GM23248 (cell line): ENCODE results near the gene CRB3. TPM values are rescaled to one million over a fixed set of nuclear protein-coding genes. Genes with fewer than 3 reads are reported as not detected.

Experiments
- DNase-seq: peaks from one replicate; pipeline ENCODE4 v3.0.0-alpha.2; 2015
- H2AFZ ChIP-seq: fragments of 200-600 bp; sonication (generic); 2 replicates; pipeline ENCODE4 v1.6.1; 2016; ENCODE audit warnings: antibody characterized with exemption
- H3F3A ChIP-seq: fragments of 200-600 bp; sonication (generic); 2 replicates; pipeline ENCODE4 v1.6.1; 2016; ENCODE audit warnings: mild to moderate bottlenecking, antibody characterized with exemption, mixed run types; ENCODE audit not compliant: insufficient read depth
- H3K27ac ChIP-seq: fragments of 200-600 bp; sonication (generic); 2 replicates; pipeline ENCODE4 v1.5.1; 2016; ENCODE audit warnings: mild to moderate bottlenecking
- H3K27me3 ChIP-seq: fragments of 200-600 bp; sonication (generic); replicated peaks from 2 replicates; pipeline ENCODE4 v1.6.1; 2016; ENCODE audit warnings: mild to moderate bottlenecking; ENCODE audit not compliant: insufficient read depth
- H3K36me3 ChIP-seq: fragments of 200-600 bp; sonication (generic); 2 replicates; pipeline ENCODE4 v1.6.1; 2016; ENCODE audit warnings: low read depth, mild to moderate bottlenecking
- H3K4me1 ChIP-seq: fragments of 200-600 bp; sonication (generic); 2 replicates; pipeline ENCODE4 v1.6.1; 2016; ENCODE audit warnings: mild to moderate bottlenecking; ENCODE audit not compliant: insufficient read depth
- H3K4me2 ChIP-seq: fragments of 200-600 bp; sonication (generic); one replicate; pipeline ENCODE4 v1.6.1; 2016; ENCODE audit warnings: mild to moderate bottlenecking; ENCODE audit not compliant: unreplicated experiment
- H3K4me3 ChIP-seq: fragments of 200-600 bp; sonication (generic); 2 replicates; pipeline ENCODE4 v1.5.1; 2016; ENCODE audit warnings: mild to moderate bottlenecking
- H3K79me2 ChIP-seq: fragments of 200-600 bp; sonication (generic); 2 replicates; pipeline ENCODE4 v1.6.1; 2016; ENCODE audit warnings: mild to moderate bottlenecking; ENCODE audit not compliant: insufficient read depth
- H3K9ac ChIP-seq: fragments of 200-600 bp; sonication (generic); 2 replicates; pipeline ENCODE4 v1.6.1; 2016; ENCODE audit warnings: mild to moderate bottlenecking
- H3K9me2 ChIP-seq: fragments of 200-600 bp; sonication (generic); 2 replicates; pipeline ENCODE4 v1.6.1; 2016; ENCODE audit warnings: mixed run types, mild to moderate bottlenecking, moderate library complexity; ENCODE audit not compliant: insufficient read depth
- H3K9me3 ChIP-seq: fragments of 200-600 bp; sonication (generic); one replicate; pipeline ENCODE4 v1.6.1; 2017; ENCODE audit warnings: low read depth
- H4K20me1 ChIP-seq: fragments of 200-600 bp; sonication (generic); 2 replicates; pipeline ENCODE4 v1.6.0; 2016; ENCODE audit not compliant: insufficient read depth
- EZH2 ChIP-seq: fragments of 200-600 bp; sonication (generic); IDR thresholded peaks from 2 replicates; pipeline ENCODE4 v1.6.1; 2018; ENCODE audit warnings: antibody characterized with exemption, mild to moderate bottlenecking; ENCODE audit not compliant: insufficient read depth, poor library complexity, severe bottlenecking
- EZH2phosphoT487 ChIP-seq: fragments of 200-600 bp; sonication (generic); IDR thresholded peaks from 2 replicates; pipeline ENCODE4 v1.6.1; 2018; ENCODE audit warnings: antibody characterized with exemption, moderate library complexity, mild to moderate bottlenecking, low read depth; ENCODE audit not compliant: insufficient read depth
- WGBS, 2 experiments: methylation state at CpG; one replicate each; pipeline ENCODE4 v1.1.6; 2015 to 2017; ENCODE audit warnings: low lambda C conversion rate in 2 of 2, low coverage in 1 of 2; ENCODE audit errors: missing lambda C conversion rate in 2 of 2; 5-methylcytosine and 5-hydroxymethylcytosine counted together
- in situ Hi-C: fragments of 300-500 bp; cut with MboI; formaldehyde crosslinking; loops from 2 replicates; pipeline ENCODE4 v1.15.0; 2020
- polyA plus RNA-seq: library from polyadenylated mRNA; unstranded; fragments of >200 nt; fragmentation: Nextera tagmentation; extraction: Ambion mirVana; gene quantifications from 2 replicates; pipeline ENCODE4 v1.2.1, GENCODE V29; 2016
- total RNA-seq: library from RNA; depleted of rRNA; stranded (reverse); fragments of >200 nt; shearing (Covaris generic); gene quantifications from 2 replicates; pipeline ENCODE4 v1.2.3, GENCODE V29; 2014

Gene CRB3
- total and polyA plus RNA-seq, 2 experiments from 2014 or later = not detected

DNA sequence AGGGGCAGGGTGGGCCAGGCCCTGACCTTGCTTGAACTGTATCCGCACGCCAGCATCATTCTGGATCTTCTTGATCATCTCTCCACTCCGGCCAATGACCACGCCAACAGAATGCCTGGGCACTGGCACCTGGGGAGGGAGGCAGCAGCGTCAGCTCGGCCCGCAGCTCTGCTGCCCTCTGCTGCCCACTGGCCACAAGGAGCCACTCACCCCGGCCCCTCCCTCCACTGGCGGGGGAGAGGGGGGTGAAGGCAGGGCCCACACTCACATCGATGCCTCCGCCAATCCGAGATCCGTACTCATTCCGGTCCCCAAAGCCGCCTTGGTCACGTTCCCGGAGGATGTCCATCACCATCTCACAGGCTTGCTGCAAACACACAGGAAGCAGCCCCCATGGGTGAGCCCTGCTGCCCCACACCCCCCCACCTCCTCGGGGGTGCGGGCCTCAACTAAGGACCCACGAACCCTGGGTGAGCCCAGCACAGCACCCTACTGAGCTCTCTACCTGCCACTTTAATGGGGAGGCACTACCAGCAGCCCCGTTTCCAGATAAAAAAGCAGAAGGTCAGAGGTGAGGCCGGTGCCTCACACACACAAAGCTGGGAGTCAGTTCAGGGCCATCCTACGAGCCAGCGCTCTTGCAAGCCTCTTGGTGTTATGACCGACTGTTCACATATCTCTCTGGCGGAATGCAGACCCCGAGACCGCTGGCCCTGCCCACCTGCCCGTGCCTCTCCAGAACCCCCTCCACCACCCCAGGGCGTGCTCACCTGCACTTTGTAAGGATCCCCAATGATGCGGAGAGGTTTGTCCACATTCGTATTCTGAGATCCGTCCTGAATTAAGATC, 46.1 kb upstream of the CRB3 start:
- in situ Hi-C loops = no loop called here
- Histone ChIP-seq H3K4me1 (peaks cover 10% of the 10 kb centered on the region), H3K4me3 (no peak overlapping the region), H3K27me3 (no peaks in the 10 kb centered on the region), H2AFZ (no peak overlapping the region), H3K9me3 (no peaks in the 10 kb centered on the region), H3K9me2 (no peaks in the 10 kb centered on the region), H3K27ac (no peak overlapping the region), H4K20me1 (peaks cover 10% of the 10 kb centered on the region), H3K4me2 (no peak overlapping the region), H3K79me2 (peaks cover 56% of the 10 kb centered on the region), H3K9ac (no peak overlapping the region), H3F3A (no peaks in the 10 kb centered on the region; the same call in 1 of the 2 replicates), H3K36me3 (peaks cover 16% of the 10 kb centered on the region)
- peak; percentile 38 for DNase-seq
- TF ChIP-seq EZH2 (no peak), EZH2phosphoT487 (no peak)
- WGBS, 2 experiments = 87 to 89% methylated on average over 31 to 33 of the region's 33 CpGs

GRCh38 chr19:6418562-6418932, 45.5 kb upstream of the CRB3 start:
- no peak for DNase-seq
- Histone ChIP-seq H3K79me2 (peaks cover 62% of the 10 kb centered on the region), H3K4me1 (peaks cover 12% of the 10 kb centered on the region), H3K9me3 (no peaks in the 10 kb centered on the region), H3K4me2 (no peak overlapping the region), H3K9me2 (no peaks in the 10 kb centered on the region), H2AFZ (no peak overlapping the region), H3K9ac (no peak overlapping the region), H4K20me1 (peaks cover 11% of the 10 kb centered on the region), H3K4me3 (no peak overlapping the region), H3K27ac (no peak overlapping the region), H3K36me3 (peaks cover 12% of the 10 kb centered on the region; the same call in 1 of the 2 replicates), H3F3A (no peaks in the 10 kb centered on the region; the same call in 1 of the 2 replicates), H3K27me3 (no peaks in the 10 kb centered on the region)
- 91 to 95% methylated on average over 18 to 19 of the region's 19 CpGs for WGBS, 2 experiments
- TF ChIP-seq EZH2 (no peak), EZH2phosphoT487 (no peak)
- in situ Hi-C loops = no loop called here

- Histone ChIP-seq H3F3A (no peaks in the 10 kb centered on the region; the same call in 1 of the 2 replicates), H4K20me1 (peaks cover 11% of the 10 kb centered on the region), H3K9me3 (no peaks in the 10 kb centered on the region), H3K79me2 (peaks cover 68% of the 10 kb centered on the region), H3K4me2 (no peak overlapping the region), H2AFZ (no peak overlapping the region), H3K27me3 (no peaks in the 10 kb centered on the region), H3K36me3 (peaks cover 12% of the 10 kb centered on the region; the same call in 1 of the 2 replicates), H3K27ac (no peak overlapping the region), H3K9me2 (no peaks in the 10 kb centered on the region), H3K4me3 (no peak overlapping the region), H3K4me1 (peaks cover 12% of the 10 kb centered on the region), H3K9ac (peak overlapping the region; percentile 94)
- no peak for DNase-seq
- WGBS, 2 experiments = 78 to 81% methylated on average over 19 to 20 of the region's 20 CpGs
- in situ Hi-C loops = no loop called here
- no peak for TF ChIP-seq EZH2phosphoT487
- TF ChIP-seq EZH2 = no peak
These were observed 42.7 kb upstream of the CRB3 start for GRCh38 chr19:6421075-6422014.

DNA sequence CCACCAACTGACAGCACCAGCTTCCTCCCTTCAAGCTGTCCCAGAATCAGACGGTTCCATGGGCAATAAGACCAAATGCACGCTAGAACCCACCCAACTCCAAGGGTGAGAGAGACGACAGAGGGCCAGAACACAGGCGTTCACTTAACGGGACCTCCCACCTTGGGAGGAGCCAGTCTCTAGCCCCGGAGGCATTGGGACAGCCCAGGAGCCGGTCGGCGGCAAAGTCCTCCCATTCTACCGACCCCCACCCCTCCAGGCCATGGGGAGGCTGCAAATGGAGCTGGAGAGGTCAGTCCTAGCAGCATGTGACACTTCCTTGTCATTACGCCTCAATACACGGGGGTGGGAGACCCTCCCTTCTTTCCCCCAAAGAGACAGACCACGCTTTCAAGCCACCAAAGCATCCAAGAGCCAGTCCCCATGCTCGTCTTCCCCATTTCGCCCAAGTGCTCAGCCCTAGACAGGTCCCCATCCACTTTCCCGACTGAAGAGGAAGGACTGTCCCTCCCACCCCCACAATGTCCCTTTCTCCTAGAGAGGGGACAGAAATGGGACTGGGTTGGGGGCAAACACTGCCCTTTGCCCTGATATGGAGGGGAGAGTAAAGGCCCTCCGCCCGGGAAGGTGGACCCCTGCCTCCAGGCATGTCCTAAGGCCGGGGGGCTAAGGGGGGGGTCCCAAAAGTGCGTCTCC, 40.4 kb upstream of the CRB3 start:
- peaks cover 12% of the 10 kb centered on the region; the same call in 1 of the 2 replicates for H3K36me3 ChIP-seq
- peaks cover 55% of the 10 kb centered on the region for H3K79me2 ChIP-seq
- peak; percentile 81 for DNase-seq
- H3K9ac ChIP-seq = peak overlapping the region; percentile 94
- 1% methylated on average over 15 to 20 of the region's 20 CpGs for WGBS, 2 experiments
- TF ChIP-seq EZH2 (no peak), EZH2phosphoT487 (no peak)
- peaks cover 12% of the 10 kb centered on the region for H3K4me1 ChIP-seq
- H3K27ac ChIP-seq = peak overlapping the region; percentile 52
- no peaks in the 10 kb centered on the region for H3K9me3 ChIP-seq
- H4K20me1 ChIP-seq = peaks cover 11% of the 10 kb centered on the region
- peak overlapping the region; percentile 100 for H3K4me3 ChIP-seq
- H2AFZ ChIP-seq = no peak overlapping the region
- H3K9me2 ChIP-seq = no peaks in the 10 kb centered on the region
- H3K4me2 ChIP-seq = peak overlapping the region; percentile 99
- H3F3A ChIP-seq = no peaks in the 10 kb centered on the region; the same call in 1 of the 2 replicates
- in situ Hi-C loops = no loop called here
- H3K27me3 ChIP-seq = no peaks in the 10 kb centered on the region
